Non-pigmented ciliary epithelial cell (primary cell): ENCODE results near the gene WNT4.

Experiments
- DNase-seq: peaks from one replicate; pipeline ENCODE4 v3.0.0-alpha.2; 2010; ENCODE audit warnings: low read depth

The WNT4 gene

DNA sequence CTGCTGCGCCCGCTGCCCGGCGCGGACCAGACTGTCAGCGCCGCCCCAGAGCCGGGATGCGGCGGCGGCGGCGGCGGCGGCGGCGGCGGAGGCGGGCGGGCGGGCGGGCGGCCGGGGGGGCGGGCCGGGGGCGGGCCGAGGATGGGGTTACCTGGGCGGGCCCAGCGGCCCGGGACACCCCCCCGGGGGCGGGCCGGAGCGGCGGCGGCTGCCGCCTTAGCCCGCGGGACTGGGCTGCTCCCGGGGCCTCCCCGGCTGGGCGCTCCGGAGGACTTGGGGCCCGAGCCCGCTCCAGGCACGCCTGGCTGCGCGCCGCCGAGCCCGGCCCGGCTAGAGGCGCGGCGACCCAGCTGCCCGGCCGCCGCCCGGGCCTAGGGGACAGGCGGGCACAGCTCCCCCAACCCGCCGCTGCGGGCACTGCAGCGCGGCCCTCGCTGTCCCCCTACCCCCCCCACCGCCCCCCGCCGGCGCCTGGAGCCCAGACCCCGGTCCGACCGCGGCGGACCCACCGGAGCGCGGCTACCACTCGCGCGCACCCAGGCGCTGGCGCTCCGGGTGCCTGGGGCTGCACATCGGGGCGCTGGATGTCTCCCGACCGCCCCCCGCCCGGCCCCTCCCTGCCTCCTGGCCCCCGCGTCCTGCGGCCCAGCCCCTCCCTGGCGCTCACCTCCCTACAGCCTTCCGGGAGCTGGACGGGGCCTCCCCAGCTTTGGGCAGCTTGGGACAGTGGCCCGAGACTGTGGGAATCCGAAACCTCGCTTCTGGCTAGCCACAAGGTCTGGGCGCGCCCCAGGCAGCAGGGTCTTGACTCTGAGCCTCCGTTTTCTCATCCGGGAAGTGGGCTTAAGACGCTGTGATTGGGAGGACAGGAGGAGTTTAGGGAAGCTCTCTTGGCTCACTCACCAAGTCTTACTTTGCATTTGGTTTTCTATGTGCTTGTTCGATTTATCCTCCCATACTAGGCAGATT, at the start of gene WNT4:
WNT4 (minus strand) TSS at position 33 of the 969 bp plus-strand sequence. CDS start 175 bp downstream, outside the sequence.
- no peak for DNase-seq

- no peak for DNase-seq
Measured at GRCh38 chr1:22190731-22191130, 47.8 kb upstream of the WNT4 start.

DNA sequence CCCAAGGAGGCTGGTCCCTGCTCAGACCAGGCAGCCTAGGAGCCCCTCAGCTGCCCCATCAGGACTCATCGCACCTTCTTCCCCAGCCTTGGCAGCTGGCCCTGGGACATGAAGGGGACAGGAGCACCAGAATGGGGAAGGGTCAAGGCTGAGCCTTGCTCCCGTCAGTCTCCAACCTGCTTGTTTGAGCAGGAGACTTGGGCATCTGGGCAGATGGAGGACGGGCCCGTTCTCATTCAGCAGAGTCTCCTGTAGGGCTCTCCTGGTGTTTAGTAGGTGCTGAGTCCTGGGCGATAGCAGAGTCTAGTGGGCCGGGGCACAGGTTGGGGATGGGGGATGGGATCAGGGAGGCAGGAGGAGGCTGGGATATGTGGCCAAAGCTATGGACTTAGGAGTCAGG, 47.4 kb upstream of the WNT4 start:
- no peak for DNase-seq

DNA sequence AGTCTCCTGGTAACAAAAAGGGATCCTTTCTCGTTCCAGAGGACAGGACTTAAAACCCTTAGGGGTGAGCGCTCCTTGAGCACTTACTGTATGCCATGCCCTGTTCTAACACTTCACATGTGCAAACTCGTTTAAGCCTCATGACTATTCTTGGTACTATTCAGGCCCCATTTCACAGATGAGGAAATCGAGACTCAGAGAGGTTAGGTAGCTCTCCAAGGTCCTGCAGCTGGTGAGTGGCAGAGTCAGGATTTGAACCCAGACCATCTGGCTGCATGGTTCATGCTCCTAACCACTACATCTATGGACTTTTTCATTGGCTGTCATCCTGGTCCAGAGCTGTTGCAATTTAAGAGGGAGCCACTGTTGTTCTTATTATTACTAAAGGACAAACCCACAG, 46.7 kb upstream of the WNT4 start:
- no peak for DNase-seq

GRCh38 chr1:22188914-22189313, 46.0 kb upstream of the WNT4 start:
- DNase-seq = no peak

DNA sequence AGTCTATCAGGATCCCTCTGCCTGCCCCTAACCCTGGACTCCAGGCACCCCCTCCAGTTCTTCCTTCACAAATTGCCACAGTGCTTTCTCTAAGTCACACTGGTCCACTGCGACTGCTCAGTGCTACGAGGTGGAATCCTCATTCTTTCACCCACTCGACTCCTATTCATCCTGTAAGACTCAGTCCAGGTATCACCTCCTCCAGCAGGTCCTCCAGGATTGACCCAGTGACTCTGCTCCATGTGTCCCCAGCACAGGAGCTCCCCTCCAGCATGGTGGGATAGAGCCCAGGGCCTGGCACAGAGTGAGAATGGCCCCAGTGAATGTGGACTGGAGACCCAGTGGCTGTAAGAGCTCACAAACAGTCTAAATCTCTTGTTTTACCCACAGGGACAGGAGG, 45.5 kb upstream of the WNT4 start:
- no peak for DNase-seq

DNA sequence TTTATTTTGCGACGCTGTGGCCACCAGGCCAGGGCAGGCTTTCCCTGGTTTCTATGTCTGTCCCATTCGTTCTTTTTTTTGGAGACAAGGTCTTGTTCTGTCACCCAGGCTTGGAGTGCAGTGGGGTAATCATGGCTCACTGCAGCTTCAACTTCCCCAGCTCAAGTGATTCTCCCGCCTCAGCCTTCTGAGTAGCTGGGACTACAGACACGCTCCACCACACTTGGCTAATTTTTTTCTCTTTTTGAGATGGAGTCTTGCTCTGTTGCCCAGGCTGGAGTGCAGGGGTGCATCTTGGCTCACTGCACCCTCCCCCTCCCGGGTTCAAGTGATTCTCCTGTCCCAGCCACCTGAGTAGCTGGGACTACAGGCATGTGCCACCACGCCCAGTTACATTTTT, 43.4 kb upstream of the WNT4 start:
- no peak for DNase-seq

DNA sequence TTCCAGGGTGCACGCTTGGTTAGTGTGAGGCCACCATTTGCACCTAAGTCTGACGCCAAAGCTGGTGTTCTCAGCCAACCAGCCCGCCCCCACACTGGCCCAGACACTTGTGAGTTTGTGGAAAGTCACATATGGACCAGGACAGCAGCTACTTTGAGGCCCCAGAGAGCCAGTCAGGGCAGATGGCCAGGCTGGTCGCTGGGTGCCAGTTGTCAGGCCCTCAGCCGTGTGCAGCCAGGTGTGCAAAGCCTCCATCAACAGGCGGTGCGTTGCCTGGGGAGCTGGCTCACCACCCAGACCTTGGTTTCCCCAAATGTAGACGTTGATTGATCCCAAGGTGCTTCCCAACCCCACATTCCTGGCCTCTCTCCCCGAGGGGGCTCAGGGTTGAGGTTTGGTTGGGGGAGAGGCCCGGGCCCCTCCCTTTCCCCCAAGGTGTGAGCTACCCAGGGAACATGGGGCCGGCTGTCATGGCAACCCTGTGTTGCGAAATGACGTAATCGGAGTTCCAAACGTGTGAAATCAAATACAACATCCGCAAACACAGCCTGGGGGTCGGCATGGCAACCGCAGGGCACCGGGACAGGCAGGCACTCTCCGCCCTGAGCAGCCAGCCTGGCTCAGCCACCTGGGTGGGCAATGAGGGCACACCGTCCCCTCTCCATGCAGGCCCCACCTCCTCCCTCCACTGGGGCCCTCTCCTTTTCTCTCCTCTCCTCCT, 42.2 kb upstream of the WNT4 start:
- DNase-seq = no peak

- DNase-seq = no peak
Measured at GRCh38 chr1:22184454-22184853, 41.6 kb upstream of the WNT4 start.

- DNase-seq = no peak
Measured at GRCh38 chr1:22182715-22183114, 39.8 kb upstream of the WNT4 start.

- no peak for DNase-seq
Measured at GRCh38 chr1:22179197-22179803, 36.4 kb upstream of the WNT4 start.

- DNase-seq = no peak
Measured at GRCh38 chr1:22177354-22178003, 34.6 kb upstream of the WNT4 start.

- no peak for DNase-seq
Measured at GRCh38 chr1:22176258-22176657, 33.4 kb upstream of the WNT4 start.

DNA sequence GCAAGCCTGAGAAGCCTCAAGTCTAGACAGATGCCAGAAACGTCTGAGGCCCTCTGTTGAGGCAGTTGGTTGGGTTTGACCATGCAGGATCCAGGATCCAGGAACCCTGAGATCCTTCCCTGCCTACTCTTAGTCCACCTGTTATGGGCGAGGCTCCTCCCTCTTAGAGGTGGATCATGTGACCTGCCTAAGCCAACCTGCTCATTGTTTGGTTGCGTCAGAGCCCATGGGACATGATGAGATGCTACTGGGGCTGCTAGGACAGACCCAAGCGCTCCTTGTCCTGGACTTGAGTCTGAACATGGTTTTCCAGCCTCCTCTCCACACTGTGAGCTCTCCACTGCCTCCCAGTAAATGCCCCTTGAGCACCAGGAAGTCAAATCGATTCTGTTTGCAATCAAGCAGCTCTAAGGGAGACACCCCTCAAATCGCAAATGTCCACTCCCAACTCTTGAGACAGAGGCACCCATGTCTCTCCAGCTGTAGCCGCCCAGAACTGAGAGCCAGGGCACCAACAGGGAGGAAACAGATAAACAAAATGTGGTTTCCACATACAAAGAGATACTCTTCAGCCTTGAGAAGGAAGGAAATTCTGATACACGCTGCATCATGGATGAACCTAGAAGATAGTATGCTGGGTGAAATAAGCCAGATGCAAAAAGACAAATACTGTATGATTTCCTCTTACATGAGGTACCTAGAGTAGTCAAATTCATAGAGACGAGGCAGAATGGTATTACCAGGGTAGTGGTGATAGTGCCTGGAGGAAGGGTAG, 31.7 kb upstream of the WNT4 start:
- DNase-seq = no peak

DNA sequence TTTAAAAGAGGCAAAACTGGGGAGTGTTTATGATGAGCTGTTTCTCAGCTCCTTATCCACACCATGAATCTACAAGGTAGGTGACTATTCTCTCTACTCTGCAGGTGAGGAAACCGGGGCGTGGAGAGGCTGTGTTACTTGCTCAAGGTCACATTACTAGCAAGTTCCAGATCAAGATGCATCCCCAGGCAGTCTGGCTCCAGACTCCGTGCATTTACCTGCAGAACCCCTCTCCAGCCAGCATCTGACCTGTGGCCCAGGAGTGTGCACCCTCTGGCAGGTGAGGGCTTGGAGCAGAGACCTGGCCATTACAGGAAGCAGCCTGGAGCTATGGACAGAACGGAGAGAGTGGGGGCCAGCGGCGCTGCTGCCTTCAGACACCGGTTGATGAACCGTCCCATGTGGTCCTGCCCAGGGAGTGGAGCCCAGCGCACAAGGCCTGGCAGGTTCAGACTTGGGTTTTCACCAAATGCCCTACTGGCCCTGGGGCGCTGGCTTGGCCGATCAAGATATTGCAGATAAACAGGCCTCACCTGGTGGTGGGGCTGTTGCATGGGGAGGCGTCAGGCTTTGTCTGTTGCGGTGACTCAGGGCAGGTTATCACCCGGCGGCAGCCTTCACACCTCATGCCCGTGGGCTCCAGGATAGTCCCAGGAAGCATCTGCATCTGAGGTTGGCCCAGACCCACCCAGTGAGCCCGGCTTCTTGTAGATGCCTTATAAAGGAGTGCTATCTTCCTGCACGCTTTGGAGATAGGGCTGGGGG, 29.2 kb upstream of the WNT4 start:
- no peak for DNase-seq

DNA sequence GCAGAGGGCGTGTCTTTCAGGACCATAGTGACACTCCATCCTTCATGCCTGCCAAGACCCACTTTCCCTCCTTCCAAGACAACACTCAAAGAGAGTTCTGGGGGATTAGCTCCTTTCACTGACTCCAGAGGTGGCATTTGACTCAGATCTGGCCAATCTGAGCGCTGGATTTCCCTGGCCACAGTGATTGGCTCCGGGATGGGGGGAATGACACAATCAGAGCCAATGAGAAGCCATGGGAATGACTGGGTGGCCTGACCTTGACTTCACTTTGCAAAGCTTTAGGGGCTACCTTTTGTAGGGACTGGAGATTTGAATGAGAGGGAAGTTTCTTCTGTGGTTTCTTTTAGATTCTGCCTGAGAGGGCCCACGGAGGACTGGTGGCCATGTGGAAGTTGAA, 26.9 kb upstream of the WNT4 start:
- no peak for DNase-seq

DNA sequence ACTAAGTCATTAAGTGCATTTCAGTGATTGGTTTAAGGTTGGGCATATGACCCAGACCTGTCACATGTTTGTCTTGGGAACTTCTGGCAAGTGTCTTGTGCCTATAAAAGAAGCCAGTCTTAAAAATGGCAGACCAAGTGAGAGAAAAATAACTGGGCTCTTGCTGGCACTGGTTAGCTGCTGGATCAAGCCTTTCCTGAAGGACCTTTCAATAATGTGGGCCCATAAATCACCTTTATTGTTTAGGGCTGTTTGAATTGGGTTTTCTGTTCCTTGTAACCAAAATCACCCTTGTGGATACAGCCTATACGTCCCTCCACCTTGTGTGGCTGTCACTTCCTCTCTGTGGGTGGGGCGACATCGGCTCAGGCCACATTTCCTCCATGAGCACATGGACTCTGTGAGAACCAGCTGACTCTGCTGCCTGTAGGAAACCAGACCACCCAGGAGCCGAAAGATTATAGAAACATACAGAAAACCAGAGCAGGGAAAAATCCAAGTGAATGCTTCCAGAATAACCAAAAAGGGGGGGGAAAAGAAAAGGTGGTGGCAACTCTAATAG, 25.6 kb upstream of the WNT4 start:
- no peak for DNase-seq

DNA sequence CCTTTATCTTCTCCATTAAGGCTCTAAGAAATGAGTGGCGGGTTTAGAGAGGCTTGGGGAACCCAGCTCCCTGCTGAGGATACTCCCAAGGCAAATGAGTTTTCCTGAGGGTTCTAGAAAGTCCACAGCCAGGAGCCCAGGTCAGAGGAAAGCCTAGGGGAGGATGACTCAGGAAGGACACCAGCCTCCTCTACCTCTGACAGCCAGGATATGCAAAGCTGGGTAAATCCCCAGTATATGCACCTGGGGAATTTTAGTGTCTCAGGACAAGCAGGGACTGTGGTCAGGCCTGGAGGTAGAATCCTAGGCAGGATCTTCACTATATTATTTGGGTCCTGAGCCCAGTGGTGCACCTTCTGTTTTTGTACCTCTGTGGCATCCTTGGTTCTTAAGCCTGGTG, 23.5 kb upstream of the WNT4 start:
- DNase-seq = no peak

- no peak for DNase-seq
Measured at GRCh38 chr1:22164841-22165808, 22.2 kb upstream of the WNT4 start.
